Stimulated activated effector memory CD8-positive, alpha-beta T cell treated with anti-CD3 and anti-CD28 coated beads, Interleukin-12 subunit alpha, Interleukin-12 subunit beta, amount 100 ng/mL, for 72 hours (primary cell): Measurements from ENCODE around the gene GABPB1.

Experiments
- ATAC-seq: fragments of 150-1000 bp; cut with Tn5 transposase; 2 replicates; pipeline ENCODE4 v1.10.0; 2021
- DNase-seq, 2 donors: peaks; one replicate each; pipeline ENCODE4 v3.0.0; 2021 to 2022; ENCODE audit warnings: low spot score in 2 of 2
- H3K27ac Mint-ChIP-seq: one replicate; pipeline ENCODE4 v1.8.0; 2022; ENCODE audit warnings: mild to moderate bottlenecking, mixed read lengths
- H3K36me3 Mint-ChIP-seq: one replicate; pipeline ENCODE4 v1.8.0; 2022; ENCODE audit warnings: mild to moderate bottlenecking, mixed read lengths
- H3K4me1 Mint-ChIP-seq: one replicate; pipeline ENCODE4 v1.8.0; 2022; ENCODE audit warnings: mixed read lengths
- H3K4me3 Mint-ChIP-seq: one replicate; pipeline ENCODE4 v1.8.0; 2022; ENCODE audit warnings: mild to moderate bottlenecking, mixed read lengths
- H3K9me3 Mint-ChIP-seq: one replicate; pipeline ENCODE4 v1.8.0; 2022; ENCODE audit warnings: mixed read lengths

Gene GABPB1

GRCh38 chr15:50267577-50267976, 87.4 kb downstream of the GABPB1 start:
- Mint-ChIP-seq H3K27ac (no peak overlapping the region), H3K4me3 (no peak overlapping the region), H3K36me3 (peaks cover 8% of the 10 kb centered on the region), H3K4me1 (peaks cover 22% of the 10 kb centered on the region), H3K9me3 (peaks cover 3% of the 10 kb centered on the region)
- no peak for DNase-seq
- ATAC-seq, result no peak

GRCh38 chr15:50265620-50266019, 89.4 kb downstream of the GABPB1 start, which contains the start of gene HDC:
HDC (minus strand) TSS chr15:50265726; CDS start chr15:50265623, 103 bp downstream.
- peaks cover 3% of the 10 kb centered on the region for H3K9me3 Mint-ChIP-seq
- no peak within 1 kb of the TSS for H3K4me3 Mint-ChIP-seq
- ATAC-seq (no peak), DNase-seq (no peak)
- H3K27ac Mint-ChIP-seq, result peak within 1 kb of the TSS; percentile 74
- peaks cover 42% of the 10 kb centered on the region for H3K4me1 Mint-ChIP-seq
- H3K36me3 Mint-ChIP-seq, result peaks cover 12% of the 10 kb centered on the region

GRCh38 chr15:50262533-50262932, 92.5 kb downstream of the GABPB1 start:
- H3K4me3 Mint-ChIP-seq, result peak overlapping the region; percentile 73
- H3K27ac Mint-ChIP-seq, result peak overlapping the region; percentile 98
- peaks cover 70% of the 10 kb centered on the region for H3K4me1 Mint-ChIP-seq
- DNase-seq (peak in 1 of 2 donors; percentile 80), ATAC-seq (peak; percentile 68)
- peaks cover 3% of the 10 kb centered on the region for H3K9me3 Mint-ChIP-seq
- peaks cover 18% of the 10 kb centered on the region for H3K36me3 Mint-ChIP-seq

- Mint-ChIP-seq H3K4me3 (peak overlapping the region; percentile 73), H3K4me1 (peaks cover 73% of the 10 kb centered on the region), H3K27ac (peak overlapping the region; percentile 98), H3K36me3 (peaks cover 18% of the 10 kb centered on the region), H3K9me3 (no peaks in the 10 kb centered on the region)
- DNase-seq, result peak in 1 of 2 donors; percentile 62
- ATAC-seq, result peak; percentile 35
Observed at GRCh38 chr15:50261981-50262380, 93.0 kb downstream of the GABPB1 start.

- H3K4me3 Mint-ChIP-seq, result peak overlapping the region; percentile 73
- H3K27ac Mint-ChIP-seq, result peak overlapping the region; percentile 98
- peaks cover 18% of the 10 kb centered on the region for H3K36me3 Mint-ChIP-seq
- no peaks in the 10 kb centered on the region for H3K9me3 Mint-ChIP-seq
- no peak for DNase-seq
- H3K4me1 Mint-ChIP-seq, result peaks cover 77% of the 10 kb centered on the region
- ATAC-seq, result peak; percentile 37
Observed at GRCh38 chr15:50260969-50261496, 94.0 kb downstream of the GABPB1 start.

GRCh38 chr15:50259276-50259675, 95.7 kb downstream of the GABPB1 start:
- Mint-ChIP-seq H3K9me3 (no peaks in the 10 kb centered on the region), H3K4me1 (peaks cover 76% of the 10 kb centered on the region), H3K27ac (peak overlapping the region; percentile 98), H3K4me3 (peak overlapping the region; percentile 73), H3K36me3 (peaks cover 18% of the 10 kb centered on the region)
- ATAC-seq (peak; percentile 12), DNase-seq (no peak)

- DNase-seq (no peak), ATAC-seq (no peak)
- H3K4me1 Mint-ChIP-seq, result peaks cover 64% of the 10 kb centered on the region
- H3K9me3 Mint-ChIP-seq, result no peaks in the 10 kb centered on the region
- no peak overlapping the region for H3K27ac Mint-ChIP-seq
- no peak overlapping the region for H3K4me3 Mint-ChIP-seq
- H3K36me3 Mint-ChIP-seq, result peaks cover 13% of the 10 kb centered on the region
Observed at GRCh38 chr15:50257924-50258323, 97.1 kb downstream of the GABPB1 start.

GRCh38 chr15:50257332-50257731, 97.7 kb downstream of the GABPB1 start:
- Mint-ChIP-seq H3K36me3 (peaks cover 9% of the 10 kb centered on the region), H3K4me3 (no peak overlapping the region), H3K9me3 (no peaks in the 10 kb centered on the region), H3K4me1 (peaks cover 58% of the 10 kb centered on the region), H3K27ac (peak overlapping the region; percentile 24)
- ATAC-seq, result no peak
- no peak for DNase-seq

GRCh38 chr15:50256188-50257041, 98.6 kb downstream of the GABPB1 start:
- Mint-ChIP-seq H3K9me3 (no peaks in the 10 kb centered on the region), H3K27ac (peak overlapping the region; percentile 41), H3K36me3 (peaks cover 9% of the 10 kb centered on the region), H3K4me1 (peaks cover 49% of the 10 kb centered on the region), H3K4me3 (no peak overlapping the region)
- DNase-seq, result no peak
- ATAC-seq, result no peak

GRCh38 chr15:50252556-50252955, 102.4 kb downstream of the GABPB1 start:
- peak overlapping the region; percentile 51 for H3K27ac Mint-ChIP-seq
- ATAC-seq (no peak), DNase-seq (peak in 1 of 2 donors; percentile 45)
- H3K9me3 Mint-ChIP-seq, result no peaks in the 10 kb centered on the region
- H3K4me1 Mint-ChIP-seq, result peaks cover 42% of the 10 kb centered on the region
- no peaks in the 10 kb centered on the region for H3K36me3 Mint-ChIP-seq
- H3K4me3 Mint-ChIP-seq, result no peak overlapping the region

- H3K36me3 Mint-ChIP-seq, result no peaks in the 10 kb centered on the region
- H3K4me3 Mint-ChIP-seq, result no peak overlapping the region
- H3K27ac Mint-ChIP-seq, result peak overlapping the region; percentile 48
- ATAC-seq (no peak), DNase-seq (peak in 1 of 2 donors; percentile 33)
- H3K9me3 Mint-ChIP-seq, result no peaks in the 10 kb centered on the region
- H3K4me1 Mint-ChIP-seq, result peaks cover 43% of the 10 kb centered on the region
Observed at GRCh38 chr15:50251638-50252182, 103.3 kb downstream of the GABPB1 start.

GRCh38 chr15:50250760-50251394, 104.1 kb downstream of the GABPB1 start:
- H3K4me3 Mint-ChIP-seq, result no peak overlapping the region
- H3K9me3 Mint-ChIP-seq, result no peaks in the 10 kb centered on the region
- H3K4me1 Mint-ChIP-seq, result peaks cover 49% of the 10 kb centered on the region
- DNase-seq (no peak), ATAC-seq (no peak)
- H3K27ac Mint-ChIP-seq, result peak overlapping the region; percentile 48
- no peaks in the 10 kb centered on the region for H3K36me3 Mint-ChIP-seq

GRCh38 chr15:50249704-50250103, 105.3 kb downstream of the GABPB1 start:
- no peaks in the 10 kb centered on the region for H3K9me3 Mint-ChIP-seq
- H3K4me3 Mint-ChIP-seq, result peak overlapping the region; percentile 68
- no peak for DNase-seq
- peak overlapping the region; percentile 91 for H3K27ac Mint-ChIP-seq
- H3K4me1 Mint-ChIP-seq, result peaks cover 47% of the 10 kb centered on the region
- no peaks in the 10 kb centered on the region for H3K36me3 Mint-ChIP-seq
- no peak for ATAC-seq

GRCh38 chr15:50248994-50249582, 105.9 kb downstream of the GABPB1 start:
- Mint-ChIP-seq H3K9me3 (no peaks in the 10 kb centered on the region), H3K4me3 (peak overlapping the region; percentile 68), H3K36me3 (no peaks in the 10 kb centered on the region), H3K27ac (peak overlapping the region; percentile 91), H3K4me1 (peaks cover 44% of the 10 kb centered on the region)
- peak; percentile 27 for ATAC-seq
- no peak for DNase-seq
